NCI-H748 (cell line): ENCODE results near the gene SMIM10L2A.
"Not testable (repeated sequence)": the region's sequence is repeated elsewhere in the genome, so short reads cannot be mapped to it uniquely, and the experiment has no call there.

Experiments used
- DNase-seq: peaks from one replicate; lab custom pipeline; 2025; ENCODE audit not compliant: unreplicated experiment; lab: John Stamatoyannopoulos, UW

The SMIM10L2A gene

GRCh38 chrX:135421932-135422809, at the start of gene SMIM10L2A:
Gene SMIM10L2A (plus strand): TSS chrX:135421944. CDS start chrX:135422132, 188 bp downstream.
- DNase-seq: peak; percentile 32

GRCh38 chrX:135373357-135373756, 48.4 kb upstream of the SMIM10L2A start:
- no peak for DNase-seq

GRCh38 chrX:135382260-135382659, 39.5 kb upstream of the SMIM10L2A start:
- no peak for DNase-seq

GRCh38 chrX:135383249-135383648, 38.5 kb upstream of the SMIM10L2A start:
- no peak for DNase-seq

- no peak for DNase-seq
Observed at GRCh38 chrX:135384161-135384836, 37.4 kb upstream of the SMIM10L2A start.

GRCh38 chrX:135388841-135389240, 32.9 kb upstream of the SMIM10L2A start:
- DNase-seq: no peak

GRCh38 chrX:135389243-135389642, 32.5 kb upstream of the SMIM10L2A start:
- no peak for DNase-seq

- DNase-seq: no peak
Observed at GRCh38 chrX:135389717-135390116, 32.0 kb upstream of the SMIM10L2A start.

- DNase-seq: no peak
Observed at GRCh38 chrX:135391734-135392133, 30.0 kb upstream of the SMIM10L2A start.

- DNase-seq: no peak
Observed at GRCh38 chrX:135393051-135393450, 28.7 kb upstream of the SMIM10L2A start.

GRCh38 chrX:135395064-135395463, 26.7 kb upstream of the SMIM10L2A start:
- DNase-seq: no peak

- peak; percentile 22 for DNase-seq
Observed at GRCh38 chrX:135396109-135396508, 25.6 kb upstream of the SMIM10L2A start.

- DNase-seq: no peak
Observed at GRCh38 chrX:135396566-135396965, 25.2 kb upstream of the SMIM10L2A start.

GRCh38 chrX:135397652-135398051, 24.1 kb upstream of the SMIM10L2A start:
- DNase-seq: no peak

- DNase-seq: no peak
Observed at GRCh38 chrX:135403374-135403773, 18.4 kb upstream of the SMIM10L2A start.

GRCh38 chrX:135406428-135406827, 15.3 kb upstream of the SMIM10L2A start:
- DNase-seq: not testable (repeated sequence)

- DNase-seq: no peak
Observed at GRCh38 chrX:135408794-135409193, 12.9 kb upstream of the SMIM10L2A start.

GRCh38 chrX:135410861-135411627, 10.7 kb upstream of the SMIM10L2A start:
- DNase-seq: no peak

GRCh38 chrX:135411893-135412292, 9.9 kb upstream of the SMIM10L2A start:
- DNase-seq: no peak

GRCh38 chrX:135416546-135416945, 5.2 kb upstream of the SMIM10L2A start:
- DNase-seq: no peak

GRCh38 chrX:135420831-135421230, 913 bp upstream of the SMIM10L2A start:
- no peak for DNase-seq
